NCI-H446 treated with DMSO at 0.1 percent for 48 hours (cell line): ENCODE measurements around the gene SMG6.

Source experiments
- DNase-seq: peaks from one replicate; lab custom pipeline; 2025; lab: John Stamatoyannopoulos, UW

The SMG6 gene

DNA sequence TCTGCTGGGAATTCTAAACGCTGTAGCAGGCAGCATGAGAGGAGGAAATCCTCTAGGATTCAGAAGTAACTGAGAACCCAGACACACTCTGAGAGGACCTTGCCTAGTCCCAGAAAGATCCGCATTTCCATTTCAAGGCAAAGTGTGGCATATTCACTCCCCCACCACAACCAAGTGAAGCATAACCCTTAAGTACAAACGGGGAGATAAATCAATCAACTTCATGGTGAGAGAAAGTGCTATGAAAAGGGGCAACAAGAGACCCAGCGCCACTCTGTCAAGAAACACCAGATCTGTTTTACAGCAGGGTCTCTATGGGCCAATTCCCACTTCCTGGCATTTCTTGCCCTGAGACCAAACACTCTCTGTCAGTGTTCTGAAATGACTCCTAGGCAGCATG lies 68.3 kb downstream of the SMG6 start:
- DNase-seq, result no peak

DNA sequence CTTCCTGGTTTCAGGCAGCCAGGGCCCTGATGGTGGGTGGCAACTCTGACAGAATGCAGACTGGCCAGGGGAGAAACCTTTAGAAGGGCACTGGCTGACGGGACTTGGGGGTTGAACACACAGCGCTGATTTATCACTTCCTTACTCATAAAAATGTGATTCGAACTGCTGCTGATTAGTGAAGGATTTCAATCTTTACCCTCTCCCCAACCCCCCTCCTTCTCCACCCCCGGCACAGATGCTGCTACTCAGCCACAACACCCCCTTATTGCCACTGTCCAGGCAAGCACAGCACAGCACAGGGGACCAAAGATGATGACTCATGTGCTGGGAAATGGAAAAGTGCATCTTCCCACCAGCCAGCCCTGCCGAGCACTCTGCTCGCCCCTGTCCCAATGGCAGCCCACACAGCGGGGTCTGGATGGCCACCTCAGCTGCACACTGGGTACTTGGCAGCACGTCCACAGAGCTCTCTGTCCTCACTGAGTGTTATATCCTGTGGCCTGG lies 70.1 kb downstream of the SMG6 start:
- no peak for DNase-seq

DNA sequence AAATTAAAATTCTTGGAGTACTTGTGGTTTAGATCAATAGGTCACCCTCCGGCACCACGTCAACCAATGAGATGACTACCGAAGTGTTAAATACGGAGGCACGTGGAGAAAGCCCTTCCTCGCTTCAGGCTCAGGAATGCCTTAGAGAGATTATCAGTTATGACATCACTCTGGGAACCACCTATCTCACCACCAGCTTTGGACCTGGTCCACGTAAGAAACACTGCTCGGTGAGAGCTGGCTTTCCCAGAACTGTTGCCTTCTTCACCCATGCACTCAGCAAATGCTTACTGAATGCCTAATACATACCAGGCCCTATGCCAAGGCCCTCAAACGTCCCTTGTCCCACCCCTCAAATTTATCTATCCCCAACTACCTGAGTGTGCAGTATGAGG lies 71.3 kb downstream of the SMG6 start:
- no peak for DNase-seq

DNA sequence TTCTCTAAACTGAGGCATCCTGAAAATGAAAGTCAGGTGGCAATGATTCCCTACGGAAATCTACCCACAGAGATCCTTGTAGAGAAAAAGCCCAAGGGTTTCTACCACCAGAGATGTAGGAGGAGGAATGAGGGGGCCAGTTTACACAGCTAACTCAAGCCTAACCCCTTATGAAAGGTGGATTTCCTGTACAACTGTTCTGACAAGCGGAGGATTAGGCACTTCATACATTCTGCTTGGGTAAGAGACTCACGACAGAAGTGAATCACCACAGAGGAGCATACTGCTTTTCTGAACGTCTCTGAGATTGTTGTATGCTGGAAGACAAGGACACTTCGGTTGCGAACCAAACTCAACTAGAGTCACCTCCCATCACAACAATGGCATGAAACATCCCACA lies 72.7 kb downstream of the SMG6 start:
- DNase-seq, result no peak

DNA sequence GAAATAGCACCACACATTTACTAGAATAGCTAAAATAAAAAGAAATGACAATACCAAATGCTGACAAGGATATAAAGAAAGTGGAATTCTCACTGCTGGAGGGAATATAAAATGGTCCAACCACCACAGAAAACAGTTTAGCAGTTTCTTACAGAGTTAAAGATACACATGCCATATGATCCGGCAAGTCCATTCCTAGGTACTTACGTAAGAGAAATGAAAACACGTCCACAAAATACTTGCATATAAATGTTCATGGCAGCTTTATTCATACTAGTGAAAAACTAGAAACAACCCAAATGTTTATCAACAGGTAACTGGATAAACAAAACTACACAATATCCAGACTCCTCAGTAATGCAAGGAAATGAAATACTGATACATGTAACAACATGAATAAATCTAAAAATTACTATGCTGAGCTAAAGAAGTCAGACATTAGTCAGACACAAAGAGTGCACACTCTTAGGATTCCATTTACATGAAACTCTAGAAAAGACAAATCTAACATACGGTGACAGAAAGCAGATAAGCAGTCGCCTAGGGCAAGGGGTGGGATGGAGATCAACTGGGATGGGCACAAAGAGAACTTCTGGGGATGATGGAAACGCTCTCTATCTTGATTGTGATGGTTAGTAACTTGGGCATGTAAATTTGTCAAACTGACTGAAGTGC lies 76.4 kb downstream of the SMG6 start:
- no peak for DNase-seq

DNA sequence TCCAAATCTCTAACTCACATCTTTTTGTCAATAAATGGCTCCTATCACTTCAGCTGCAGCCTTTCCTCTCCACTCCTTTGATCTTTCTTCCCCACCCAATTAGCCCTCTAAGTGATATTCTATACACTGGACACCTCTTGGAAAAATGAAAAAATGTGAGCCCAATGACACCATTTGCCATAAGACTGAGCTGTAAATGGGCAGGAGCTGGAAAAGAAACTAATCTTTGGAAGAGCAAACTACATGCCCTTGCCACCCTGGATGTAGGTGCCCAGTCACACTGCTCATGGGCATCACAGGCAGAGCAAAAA lies 80.0 kb downstream of the SMG6 start:
- DNase-seq, result no peak

DNA sequence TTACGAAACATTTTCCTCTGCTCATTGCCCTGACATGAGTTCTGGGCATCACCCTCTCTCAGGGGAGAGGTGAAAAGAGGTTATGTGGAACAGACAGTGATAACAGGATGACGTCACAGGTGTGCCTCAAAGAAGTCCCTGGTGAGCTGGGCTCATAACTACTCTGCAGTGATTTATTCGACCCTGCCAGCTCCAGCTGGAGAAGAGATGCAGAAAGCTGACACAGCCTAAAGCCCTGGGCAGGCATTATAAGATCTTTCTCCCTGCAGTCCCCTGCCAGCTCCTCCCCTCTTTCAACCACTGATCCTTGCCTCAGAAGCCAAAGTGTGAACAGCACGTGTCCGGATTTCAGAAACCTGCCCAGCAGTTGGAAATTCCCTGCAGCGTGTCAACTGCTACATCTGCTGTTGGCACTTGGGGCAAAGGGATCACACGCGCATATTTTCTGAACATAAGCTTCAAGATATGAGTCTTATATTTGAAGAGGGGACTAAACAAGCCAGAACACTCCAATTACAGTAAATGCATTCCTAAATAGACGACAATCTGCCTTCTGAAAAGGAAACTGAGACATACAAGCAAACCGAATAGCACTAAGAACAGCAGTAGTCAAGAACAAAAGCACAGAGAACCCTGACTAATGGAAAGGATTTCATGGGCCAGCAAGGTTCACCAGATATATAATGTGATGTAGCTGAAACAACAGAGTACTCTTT lies 80.5 kb downstream of the SMG6 start:
- no peak for DNase-seq

DNA sequence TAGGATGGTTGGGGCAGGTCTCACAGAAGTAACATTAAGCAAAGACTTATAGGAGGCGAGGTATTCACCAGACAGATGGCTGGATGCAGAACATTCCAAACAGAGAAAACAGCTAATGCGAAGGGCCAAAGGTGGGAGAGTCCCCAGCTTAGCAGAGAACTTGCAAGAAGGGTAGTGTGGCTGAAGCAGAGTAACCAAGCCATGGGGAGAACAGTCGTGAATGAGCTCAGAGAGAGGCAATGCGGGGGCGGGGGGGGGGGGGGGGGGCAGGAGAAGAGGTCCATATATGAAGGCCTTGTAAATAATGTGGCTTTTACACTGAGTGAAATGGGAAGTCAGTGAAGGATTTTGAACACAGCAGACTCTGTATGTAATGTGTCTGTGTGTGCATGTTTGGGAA lies 81.3 kb downstream of the SMG6 start:
- DNase-seq, result no peak

DNA sequence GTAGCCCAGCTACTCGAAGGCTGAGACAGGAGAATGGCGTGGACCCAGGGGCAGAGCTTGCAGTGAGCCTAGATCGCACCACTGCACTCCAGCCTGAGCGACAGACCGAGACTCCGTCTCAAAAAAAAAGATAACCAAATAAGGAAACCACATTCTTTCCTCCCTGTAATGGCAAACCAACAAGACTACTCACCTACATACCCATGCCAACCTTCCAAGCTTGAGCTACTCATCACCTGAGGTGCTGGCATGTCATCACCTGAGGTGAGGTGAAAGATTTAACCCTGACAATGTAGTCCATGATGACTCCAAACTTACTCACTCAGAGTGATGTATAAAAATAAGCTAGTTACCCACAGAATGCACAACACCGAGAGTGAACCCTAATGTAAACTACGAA lies 85.2 kb downstream of the SMG6 start:
- no peak for DNase-seq

DNA sequence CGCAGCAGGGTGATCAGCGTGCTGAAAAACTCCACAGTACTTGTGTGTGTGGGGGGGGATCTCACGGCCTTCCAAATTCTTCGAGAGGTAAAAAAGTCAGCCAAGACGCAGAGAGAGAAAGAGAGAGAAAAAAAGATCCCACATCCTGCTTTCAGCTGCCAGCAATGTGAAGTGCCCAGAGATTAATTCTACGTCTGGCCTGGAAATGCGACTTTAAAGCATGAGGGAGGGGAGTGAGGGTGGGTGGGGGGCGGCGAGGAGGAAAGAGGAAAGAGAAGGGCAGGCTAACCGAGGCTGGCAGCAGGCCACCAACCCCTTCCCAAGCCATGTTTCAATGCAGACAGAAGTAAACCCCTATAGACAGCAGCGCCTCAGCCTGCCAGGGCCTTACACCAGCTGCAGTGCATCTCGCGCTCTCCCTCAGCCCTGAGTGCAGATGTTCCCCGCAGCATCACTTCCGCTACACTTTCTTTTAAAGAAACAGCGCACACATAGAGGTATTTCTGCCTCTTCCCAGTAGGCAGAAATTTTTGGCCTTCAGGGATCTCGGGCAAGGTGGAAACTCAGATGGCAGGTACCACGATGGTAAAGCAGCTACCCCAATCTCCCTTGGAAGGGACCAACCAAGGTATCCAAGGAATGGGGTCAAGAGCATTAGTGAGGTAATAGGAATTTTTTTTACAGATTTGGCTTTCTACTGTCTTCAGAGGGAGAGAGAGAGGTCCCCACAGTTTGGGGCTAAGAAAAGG lies 87.8 kb downstream of the SMG6 start:
- DNase-seq, result no peak

DNA sequence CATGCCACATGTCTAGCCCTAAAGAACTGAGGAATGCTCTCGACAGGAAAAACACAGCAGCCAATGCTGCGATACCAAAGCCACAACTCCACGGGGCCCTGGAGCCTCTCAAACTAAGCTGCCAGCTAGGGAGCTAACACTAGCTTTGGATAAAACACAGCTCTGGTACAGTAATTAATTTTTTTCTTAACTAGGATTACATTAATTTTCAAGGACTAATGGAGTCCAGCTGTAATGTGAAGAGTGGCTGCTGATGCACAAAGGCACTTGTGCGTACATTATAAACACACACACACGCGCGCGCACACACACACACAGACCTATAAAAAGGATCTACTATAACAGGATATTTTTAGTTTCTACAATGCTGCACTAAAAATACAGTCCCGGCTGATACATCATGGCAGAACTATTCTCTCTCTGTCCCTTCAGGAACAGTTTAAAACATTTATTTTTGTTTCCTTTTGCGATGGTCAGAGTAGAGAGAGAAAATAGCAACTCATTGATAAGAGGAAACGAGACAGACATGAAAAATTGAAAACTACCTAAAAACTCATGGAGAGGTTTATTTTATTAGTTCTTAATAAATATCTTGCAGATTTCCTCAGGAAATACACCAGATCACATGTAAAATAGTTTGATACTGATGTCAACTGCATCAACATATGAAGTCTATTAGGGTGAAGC lies 88.5 kb downstream of the SMG6 start:
- DNase-seq, result no peak

DNA sequence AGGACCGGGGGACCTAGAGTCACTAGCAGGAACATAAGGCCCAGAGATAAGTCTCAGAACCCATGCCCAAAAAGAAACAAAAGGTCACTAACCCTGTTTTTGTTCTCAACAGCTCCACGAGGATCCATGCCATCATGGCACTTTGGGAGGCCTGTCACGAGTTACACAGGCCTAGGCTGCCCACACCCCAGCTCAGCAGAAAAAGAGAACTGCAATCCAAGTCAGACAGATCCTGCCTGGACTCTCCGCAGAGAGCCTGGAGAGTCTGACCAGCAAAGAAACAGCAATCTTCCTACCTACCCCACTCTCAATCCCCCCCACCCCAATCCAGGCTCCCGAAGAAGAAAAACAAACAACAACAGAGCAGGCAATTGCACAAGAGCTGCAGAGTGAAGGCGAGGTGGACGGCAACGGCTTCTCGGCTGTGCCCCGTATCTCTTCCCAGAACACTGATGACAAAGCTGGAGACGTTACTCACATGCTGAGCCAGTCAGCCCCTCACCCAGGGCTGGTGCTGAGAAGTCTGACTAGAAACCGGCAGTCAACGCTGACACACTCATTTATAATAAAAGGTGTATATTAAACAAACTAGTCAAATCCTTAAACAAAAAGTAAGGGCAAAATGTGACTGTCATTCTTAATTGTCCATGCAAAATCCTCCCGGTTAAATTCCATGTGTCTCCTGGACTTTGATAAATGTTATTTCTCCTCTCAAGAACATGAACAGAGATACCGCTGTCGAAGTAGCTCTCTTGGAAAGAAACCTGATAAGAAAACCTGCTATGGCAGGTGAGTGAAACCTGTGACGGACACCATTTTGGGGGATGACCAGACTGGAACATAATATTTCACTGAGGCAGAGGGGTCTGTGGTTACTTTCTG lies 89.3 kb downstream of the SMG6 start:
- DNase-seq, result no peak

DNA sequence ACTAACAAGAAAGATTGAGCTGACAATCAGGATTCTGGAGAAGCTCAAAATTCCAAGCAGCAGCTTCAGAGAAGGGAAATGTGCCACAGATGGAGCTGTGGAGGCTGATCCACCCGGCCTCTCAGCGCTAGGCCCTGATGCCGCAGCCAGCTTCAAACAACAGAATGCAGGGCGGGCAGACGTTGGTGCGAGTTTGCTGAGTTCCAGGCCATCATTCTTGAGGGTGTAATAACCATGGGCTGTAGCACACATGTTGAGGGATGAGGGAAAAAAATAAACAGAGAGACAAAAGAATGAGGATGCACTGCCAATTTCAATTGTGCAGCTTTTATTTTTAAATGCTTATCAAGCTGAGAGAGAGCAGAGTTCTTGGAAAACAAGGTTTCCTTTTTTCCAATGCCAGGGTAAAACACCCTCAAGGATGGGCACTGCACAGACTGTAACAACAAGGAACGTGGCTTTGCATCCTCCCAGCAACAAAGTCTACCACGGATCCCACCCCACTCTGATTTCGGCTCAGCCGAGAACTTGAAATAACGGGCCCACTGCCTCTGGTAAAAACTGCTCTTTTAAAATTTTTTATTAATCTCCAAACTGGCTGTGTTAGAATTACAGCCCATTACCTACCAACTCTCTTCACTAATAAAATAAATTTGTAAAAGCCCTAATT lies 90.2 kb downstream of the SMG6 start:
- no peak for DNase-seq

DNA sequence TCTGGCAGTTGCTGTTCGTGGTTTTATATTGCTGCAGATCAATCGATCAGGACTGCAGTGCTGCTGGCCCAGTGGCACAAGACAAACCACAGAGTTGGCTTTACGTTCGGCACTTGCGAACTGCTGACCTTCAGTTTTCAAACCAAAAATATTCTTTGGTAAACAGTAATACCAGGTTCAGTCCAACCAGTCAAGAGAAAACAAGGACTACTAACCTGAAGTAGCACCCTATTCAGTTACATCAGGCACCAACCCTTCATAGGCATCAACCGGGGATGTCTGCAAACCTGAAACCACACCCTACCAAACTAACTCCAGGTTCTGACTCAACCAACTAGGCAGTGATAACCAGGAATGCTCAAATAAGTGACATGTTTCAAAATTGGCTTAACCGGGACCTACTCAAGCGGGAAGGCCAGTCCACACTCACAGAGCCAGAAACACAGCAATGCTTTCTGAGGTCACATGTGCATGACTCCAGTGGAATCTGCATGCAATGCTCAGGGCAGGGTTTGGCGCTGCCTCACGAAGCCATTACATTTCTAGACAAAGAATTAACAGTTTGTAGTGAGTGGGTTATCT lies 91.1 kb downstream of the SMG6 start:
- DNase-seq, result no peak

DNA sequence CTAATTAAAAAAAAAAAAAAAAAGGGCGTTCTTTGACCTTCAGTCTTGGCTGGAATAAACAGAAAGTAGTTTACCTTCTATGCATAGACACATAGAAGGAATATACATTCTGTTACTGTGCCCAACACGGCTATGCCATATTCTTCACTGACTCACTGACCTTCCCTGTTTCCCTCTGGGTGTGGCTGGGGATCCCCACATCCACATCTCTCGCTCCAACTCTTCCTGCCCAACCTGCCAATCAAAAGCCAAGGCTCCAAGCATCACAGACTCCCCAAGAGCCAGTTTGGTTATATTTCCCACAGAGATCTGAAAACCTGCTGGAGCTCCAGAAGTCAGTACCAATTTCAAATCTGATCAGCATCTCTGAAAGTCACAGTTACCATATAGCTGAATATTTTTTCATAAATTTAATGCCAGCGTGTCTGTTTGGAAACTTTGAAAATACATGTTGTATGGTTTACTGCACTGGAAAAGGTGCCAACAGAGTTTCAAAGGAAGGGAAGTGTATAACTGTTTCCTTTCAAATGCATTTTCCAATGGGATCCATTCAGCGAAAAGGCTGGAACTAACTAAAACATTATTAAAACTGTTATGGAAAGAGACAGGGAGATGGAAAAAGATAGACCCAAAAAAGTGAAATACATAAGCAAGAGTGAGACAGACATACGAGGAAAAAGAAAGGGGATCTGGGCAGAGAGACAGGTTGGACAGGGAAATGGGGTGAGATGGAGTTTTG lies 91.8 kb downstream of the SMG6 start:
- no peak for DNase-seq

DNA sequence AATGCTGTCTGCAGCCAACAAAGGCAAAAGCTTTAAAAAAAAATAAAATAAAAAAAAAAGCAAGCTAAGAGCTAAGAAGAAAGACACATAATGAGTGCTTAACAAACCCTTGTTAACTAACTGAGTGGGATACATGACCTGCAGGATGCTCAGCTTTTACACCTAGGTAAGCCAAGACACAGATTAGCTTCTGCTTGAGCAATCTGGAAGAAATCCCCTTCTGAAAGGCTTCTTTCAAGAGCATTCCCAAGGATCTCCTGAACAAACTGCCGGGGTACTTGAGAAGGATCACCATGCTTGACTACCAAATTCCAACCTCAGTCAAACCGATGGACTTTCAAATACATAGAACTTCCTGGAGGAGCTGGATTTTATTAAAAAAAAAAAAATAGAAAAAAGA lies 92.9 kb downstream of the SMG6 start:
- no peak for DNase-seq

DNA sequence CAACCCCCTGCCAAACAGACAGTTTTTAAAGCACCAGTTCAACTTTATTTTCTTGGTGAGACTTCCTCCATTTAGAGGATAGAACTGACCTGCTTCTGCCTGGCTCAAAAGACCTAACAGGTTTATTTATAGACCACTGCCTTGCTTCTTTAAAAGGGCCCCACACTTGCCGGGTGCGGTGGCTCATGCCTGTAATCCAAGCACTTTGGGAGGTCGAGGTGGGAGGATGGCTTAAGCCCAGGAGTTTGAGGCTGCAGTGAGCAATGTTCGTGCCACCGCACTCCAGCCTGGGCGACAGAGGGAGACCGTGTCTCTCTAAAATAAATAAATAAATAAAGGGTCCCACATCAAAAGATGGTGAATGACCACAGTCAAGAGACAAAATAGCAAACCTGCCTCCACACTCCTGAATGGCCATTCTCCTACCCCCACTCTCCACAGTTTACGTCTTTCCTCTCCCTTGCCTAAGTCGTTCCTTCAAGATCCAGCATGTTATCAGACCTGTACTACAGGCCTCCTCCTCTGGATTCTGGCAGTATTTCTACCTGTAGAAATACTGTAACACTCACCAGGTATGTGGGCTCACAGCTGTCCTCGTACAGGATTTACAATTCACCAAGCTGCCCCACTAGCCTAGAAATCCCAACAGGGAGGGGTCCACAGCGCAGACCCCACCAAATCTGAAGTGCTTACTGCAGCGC lies 95.6 kb downstream of the SMG6 start:
- DNase-seq, result no peak

DNA sequence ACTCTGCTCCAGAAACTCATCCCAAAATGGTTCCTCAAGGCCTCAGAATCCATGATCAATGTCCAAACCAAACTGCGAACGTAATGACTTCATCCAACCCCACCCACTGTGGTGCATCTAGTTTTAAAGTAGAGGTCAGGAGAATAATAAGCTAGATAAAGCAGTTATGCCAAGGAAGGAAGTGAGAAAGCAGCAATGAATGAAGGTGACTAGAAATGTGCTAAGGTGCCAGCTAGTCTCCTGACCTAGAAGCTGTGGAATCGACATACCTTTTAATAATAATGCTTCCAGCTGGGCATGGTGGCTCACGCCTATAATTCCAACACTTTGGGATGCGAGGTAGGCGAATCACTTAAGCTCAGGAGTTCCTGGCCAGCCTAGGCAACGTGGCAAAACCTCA lies 99.2 kb downstream of the SMG6 start:
- DNase-seq, result no peak

DNA sequence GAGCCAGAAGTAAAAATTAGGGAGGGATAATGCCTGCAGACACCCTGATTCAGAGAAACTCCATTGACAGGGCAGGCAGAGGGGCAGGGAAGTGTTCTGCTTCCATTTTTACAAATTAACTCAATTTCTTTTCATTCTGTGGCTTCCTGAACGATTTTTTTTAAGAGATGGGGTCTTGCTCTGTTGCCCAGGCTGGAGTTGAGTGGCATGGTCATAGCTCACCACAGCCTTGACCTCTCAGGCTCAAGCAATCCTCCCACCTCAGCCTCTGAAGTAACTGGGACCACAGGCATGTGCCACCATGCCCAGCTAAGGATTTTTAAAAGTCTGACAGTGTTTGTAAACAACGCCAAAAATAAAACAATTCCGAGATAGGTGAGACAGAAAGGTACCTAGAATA lies 99.8 kb downstream of the SMG6 start:
- no peak for DNase-seq
